Measurements from ENCODE around the gene CCDC192. TPM values are rescaled to one million over a fixed set of nuclear protein-coding genes. Genes with fewer than 3 reads are reported as not detected.
A peak's percentile ranks its signal among the peaks of the same experiment; 100 is the strongest.

CCDC192 gene
- total RNA-seq, 1 donor from 2014 or later, result not detected

DNA sequence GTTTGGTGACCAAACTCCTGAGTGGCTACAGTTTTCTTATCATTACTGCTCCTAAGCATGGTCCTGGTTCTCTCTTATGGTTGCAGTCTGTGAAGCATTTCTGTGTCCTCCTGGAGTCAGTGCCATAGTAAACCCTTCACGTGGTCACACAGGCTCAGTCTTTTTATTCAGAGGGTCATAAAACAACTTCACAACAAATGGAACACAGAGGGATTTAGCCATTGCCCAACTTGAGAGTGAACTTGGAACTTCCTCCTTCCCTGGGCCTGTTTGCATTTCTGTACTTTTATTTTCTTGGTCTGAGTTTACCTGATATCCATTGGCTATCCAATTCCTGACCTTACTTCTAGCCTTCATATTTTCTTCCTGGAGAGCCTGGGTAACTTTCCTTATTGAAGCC is 144.9 kb downstream of the CCDC192 start:
- DNase-seq, result no peak

DNA sequence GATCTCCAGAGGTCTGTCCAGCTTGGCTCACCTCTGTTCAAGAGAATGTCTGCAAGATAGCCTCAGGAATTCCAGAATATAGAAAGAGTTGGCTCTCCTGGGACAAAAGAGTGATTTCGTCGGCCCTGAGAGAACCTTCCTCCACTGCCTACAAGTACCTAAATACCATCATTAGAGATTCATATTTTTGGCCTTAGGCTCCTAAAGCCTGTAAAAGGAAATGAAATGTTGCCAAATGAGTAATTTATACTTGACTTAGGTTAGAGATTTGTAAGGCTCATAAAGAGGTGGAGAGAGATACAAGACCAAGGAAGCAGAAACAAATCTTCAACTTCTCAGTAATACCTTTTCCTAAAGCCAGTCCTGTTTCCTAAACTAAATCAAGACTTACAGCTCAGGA is 146.2 kb downstream of the CCDC192 start:
- DNase-seq, result no peak

DNA sequence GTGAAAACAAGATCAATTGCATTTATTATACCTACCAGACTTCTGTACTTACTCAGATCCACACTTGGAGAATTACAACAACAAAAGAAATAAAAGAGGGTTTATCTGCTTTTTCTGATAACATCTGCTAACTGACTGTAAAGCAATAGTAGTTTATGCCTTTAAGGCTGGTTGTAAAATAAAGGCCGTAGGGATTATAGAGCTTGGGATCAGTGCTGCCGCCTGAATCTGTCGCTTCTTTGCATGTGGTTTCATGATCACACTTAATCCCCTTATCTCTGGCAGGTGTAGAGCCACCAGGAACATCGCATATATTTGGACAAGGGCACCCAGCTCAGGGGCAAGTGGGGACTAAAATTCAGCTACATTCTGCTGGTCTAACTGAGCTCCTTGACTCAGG is 146.7 kb downstream of the CCDC192 start:
- DNase-seq, result no peak

DNA sequence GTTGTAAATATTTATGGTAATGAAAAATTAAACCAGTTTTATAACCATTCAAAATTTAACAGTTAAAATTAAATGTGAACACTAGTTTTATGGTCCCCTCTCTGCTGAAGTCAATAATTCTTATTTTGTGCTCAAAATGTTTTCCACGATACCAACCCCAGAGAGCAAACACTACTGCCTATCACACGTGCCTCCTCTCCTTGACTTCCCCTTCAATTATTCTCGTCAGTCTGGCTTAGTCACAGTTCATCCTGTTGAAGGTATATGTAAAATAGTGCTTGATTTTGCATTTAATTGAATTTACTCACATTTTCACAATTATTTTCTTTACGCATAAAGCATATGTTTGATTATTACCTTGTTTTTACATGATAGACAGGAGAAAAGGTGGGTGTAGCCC is 148.8 kb downstream of the CCDC192 start:
- no peak for DNase-seq

DNA sequence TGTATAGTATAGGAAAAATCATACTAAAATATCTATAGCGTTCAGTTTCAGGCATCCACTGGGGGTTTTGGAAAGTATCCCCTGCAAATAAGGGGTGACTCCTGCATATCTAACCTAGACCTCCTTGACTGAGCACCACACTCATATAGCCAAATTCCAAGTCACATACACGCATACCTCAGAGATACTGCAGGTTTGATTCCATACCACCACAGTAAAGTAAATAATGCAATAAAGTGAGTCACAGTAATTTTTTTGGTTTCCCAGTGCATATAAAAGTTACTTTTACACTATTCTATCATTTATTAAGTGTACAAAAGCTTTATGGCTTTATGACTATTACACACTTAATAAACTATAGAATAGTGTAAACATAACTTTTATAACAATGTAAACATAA is 151.3 kb downstream of the CCDC192 start:
- DNase-seq, result no peak

DNA sequence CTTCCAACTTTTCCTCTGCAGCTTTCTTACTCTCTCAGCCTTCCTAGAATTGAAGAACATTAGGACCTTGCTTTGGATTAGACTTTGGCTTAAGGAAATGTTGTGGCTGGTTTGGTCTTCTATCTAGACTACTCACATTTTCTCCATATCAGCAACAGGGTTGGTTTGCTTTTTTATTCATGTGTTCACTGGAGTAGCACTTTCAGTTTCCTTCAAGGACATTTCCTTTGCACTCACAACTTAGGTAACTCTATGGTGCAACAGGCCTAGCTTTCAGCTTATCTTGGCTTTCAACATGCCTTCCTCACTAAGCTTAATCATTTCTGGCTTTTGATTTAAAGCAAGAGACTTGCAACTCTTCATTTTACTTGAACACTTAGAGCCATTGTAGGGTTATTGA is 153.1 kb downstream of the CCDC192 start:
- no peak for DNase-seq

DNA sequence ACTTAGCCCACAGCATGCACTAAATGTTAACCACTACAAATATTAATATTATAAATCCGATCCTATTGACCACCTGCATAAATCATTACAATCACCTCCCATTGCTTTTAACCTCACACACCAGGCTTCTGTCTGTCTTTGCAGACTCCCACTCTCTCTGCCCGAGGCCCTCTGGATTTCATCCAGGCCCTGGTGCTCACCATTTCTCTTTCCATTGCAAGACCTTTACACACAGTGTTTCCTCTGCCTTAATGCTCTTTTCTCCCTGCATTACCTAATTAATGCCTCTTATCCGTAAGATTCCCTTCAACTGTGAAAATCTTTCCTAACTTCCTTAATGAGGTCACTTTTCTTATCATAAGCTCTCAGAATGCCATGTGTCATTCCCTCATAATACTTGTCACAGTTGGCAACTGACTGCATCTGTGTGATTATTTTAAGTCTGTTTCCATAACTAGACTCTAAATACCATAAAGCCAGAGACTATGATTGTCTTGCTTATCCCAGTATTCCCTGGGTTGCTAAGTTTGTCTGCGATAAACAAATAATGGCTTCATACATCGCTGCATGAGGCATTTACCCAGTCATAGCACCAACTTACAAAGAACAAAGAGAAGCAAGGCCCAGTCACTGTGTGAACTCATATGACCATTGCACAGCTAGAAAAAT is 155.1 kb downstream of the CCDC192 start:
- peak; percentile 69 for DNase-seq

DNA sequence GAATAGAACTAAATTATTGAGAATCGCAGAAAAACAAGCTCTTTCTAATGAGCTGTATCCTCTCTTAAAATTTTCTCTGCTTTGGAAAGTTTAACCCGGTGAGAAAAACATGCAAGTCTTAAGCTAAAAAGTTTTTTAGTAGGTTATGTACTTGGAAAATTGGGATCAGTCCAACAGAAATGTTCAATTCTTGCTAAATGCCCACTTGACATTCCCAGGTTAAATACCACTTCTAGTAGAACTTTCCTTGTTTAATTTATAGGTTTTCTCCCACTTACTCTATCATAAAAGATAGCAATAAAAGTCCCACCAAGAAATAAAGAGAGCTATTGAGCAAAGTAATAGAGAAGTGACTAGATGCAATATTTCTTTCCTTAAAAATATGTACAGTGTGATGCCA is 157.1 kb downstream of the CCDC192 start:
- DNase-seq, result no peak

DNA sequence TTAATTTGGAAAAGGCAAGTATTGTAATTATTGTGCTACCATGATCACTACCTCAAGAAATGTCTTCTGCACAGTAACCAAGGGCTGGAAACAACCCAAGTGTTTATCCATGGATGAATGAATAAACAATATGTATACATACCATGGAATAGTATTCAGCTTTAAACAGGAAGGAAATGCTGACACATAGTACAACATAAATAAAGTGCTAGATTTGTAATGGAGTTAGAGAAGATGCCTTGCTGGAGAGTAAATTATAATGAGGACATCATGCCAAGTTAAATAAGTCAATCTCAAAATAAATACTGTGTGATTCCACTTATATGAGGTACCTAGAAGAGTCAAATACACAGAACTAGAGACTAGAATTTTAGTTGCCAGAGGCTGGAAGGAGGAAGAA is 160.0 kb downstream of the CCDC192 start:
- peak; percentile 64 for DNase-seq

DNA sequence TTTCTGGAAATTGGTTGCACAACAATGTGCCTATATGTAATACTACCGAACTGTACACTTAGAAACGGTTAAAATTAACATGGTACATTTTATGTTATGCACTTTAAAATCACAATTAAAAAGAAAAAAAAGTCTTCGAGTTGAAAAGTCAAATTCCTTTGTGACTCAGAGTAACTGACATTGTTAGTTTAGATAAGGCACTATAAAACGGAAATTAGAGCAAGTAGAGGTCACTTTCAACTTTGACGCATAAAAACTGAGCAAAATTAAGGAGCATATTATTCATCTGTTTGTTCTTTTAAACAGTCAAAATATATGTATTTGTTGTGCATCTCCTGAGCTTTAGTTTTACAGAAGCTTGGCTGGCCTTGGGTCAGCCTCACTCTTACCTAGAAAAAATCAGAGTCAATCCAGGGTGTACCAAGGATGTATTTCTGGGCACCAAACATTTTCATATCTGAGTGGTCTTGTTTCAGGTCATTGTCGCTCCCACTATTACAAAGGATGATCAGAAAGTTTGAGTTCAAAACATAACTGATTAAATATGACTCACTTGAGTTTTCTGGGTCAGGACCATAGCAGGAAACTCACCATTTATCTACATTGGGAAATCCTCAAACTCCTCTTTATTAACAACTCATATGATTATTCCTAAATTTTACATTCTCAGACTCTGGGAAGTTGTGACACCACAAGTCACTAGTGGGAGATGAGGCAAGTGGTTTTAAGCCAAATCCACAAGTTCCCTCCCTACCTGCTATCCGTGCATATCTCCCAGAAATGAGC is 160.6 kb downstream of the CCDC192 start:
- DNase-seq, result peak; percentile 71

DNA sequence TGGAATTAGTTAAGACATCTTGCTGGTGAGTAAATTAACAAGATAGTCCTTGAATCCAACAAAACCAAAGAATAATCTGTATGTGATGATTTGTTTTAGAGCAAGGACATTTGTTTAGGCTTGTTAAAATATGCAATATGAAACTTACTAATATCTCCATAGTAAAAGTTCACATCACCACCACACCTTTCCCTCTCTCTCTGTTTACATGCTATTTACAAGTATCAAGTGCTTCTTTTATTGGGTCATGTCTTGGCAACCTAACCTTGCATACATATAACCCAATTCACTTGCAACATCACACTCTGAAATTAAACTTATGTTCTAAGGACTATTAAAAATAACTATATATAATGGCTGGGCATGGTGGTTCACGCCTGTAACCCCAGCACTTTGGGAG is 161.3 kb downstream of the CCDC192 start:
- no peak for DNase-seq

DNA sequence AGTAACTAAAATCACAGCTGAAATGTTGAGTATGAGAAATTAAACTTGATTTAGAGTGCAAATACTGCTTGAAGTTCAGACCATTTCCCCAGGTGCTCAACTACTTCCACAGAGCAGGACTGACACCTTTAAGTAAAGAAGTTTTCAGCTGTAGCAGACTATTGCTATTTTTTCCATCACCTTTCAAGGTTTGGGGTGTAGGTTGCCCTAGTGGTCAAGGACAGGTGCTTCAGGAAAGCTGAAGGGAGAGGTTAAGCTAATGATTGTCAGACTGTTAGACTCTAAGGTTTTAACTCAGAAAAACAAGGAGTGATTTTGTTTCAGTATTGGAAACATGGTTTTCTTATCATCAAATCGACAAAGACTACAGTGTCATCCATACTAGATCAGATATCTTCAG is 162.1 kb downstream of the CCDC192 start:
- no peak for DNase-seq

DNA sequence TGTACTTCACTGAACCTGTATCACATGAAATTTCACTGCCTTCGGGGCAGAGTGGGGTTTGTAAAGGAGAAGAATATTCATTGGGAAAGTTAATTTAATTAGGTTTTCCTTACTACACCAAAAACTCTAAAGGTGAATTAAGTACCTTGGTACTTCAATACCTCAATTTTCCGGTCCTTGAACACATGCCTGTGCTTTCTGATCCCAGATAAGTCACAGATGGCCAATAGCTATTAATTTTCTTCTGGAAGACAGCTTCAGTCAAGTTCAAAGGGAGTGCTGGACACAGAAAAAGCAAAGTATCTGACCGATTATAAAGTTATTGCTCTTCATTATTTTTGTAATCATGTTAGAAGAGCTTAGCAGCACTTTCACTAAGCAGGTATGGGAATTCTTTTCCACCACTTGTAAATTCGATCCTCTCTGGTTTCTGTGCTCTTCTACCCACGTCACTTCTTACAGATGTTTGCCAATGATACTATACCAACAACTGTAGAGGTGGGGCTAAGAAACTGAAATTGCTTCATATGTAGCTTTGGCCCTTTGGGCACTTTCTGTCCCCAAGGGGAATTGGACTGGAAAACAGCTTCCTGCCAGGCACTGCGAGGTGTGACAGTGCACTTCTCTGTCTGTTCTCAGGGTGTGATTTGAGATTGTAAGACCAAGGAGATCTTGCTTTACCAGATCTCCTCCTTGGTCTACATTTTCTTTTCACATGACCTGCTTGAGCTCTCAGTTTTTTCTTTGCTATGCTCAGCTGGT is 164.0 kb downstream of the CCDC192 start:
- DNase-seq, result no peak

DNA sequence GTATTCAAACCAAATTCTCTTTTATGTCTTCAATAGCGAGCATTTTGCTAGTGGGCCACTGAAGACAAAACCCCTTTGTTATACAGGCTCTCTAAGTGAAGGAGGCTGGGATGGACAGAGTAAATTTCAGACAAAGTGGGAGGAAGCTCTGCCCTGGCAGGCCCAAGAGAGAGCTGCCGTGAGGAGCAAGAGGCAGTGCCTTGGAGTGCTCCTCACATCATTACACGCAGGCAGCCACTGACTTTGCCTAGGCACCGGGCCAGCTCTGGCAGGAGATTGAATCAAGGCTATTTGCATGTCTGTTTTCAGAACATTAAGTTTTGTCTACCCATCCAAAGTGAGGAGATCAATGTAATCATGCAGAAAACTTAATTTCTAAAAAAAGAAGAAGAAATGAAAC is 167.7 kb downstream of the CCDC192 start:
- peak; percentile 76 for DNase-seq

DNA sequence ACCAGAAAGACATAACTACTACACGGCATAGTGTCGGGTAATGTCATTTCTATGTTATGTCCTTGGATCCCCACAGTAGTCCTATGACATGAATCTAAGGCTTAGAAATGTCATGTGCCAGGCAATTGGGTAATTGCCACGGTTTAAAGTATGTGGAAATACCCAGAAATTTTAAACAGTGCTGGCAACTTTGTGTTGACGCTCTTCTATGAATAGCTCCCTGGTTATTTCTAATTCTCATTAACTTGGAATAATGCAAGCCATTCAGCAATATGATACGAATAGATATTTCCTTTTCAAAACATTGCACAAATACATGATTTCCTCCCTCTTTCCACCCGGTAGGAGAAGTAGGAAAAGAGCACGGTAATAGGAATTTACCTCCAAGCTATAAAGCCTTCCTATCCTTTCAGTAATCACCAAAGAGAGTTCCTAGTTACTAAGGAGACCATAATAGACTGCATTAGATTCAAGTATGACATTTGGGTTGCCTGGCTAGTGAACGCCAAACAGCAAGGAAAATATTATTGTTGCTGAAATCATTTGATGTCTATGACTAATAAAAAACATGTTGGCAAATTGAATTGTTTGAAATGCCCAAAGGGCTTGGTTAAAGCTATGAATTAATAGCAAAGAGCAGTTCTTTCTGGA is 168.4 kb downstream of the CCDC192 start:
- peak; percentile 93 for DNase-seq

DNA sequence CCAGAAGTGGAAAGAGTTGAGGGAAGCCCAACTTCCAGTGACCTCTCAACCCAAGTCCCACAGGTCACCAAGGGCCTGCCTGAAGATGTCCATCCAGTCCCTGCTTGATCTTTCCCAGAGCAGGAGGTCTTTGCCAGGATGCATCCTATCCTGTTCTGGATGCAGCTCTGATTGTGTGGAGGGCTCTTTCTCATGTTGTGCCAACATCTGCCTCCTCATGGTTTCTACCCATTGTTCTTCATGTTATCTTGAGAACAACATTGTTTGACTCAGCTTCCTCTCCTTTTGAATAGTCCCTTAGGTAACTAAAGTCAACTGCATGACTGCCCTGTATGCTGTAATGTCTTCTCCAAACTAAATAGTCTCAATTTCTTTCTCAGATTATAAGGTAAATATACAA is 169.3 kb downstream of the CCDC192 start:
- DNase-seq, result peak; percentile 98

DNA sequence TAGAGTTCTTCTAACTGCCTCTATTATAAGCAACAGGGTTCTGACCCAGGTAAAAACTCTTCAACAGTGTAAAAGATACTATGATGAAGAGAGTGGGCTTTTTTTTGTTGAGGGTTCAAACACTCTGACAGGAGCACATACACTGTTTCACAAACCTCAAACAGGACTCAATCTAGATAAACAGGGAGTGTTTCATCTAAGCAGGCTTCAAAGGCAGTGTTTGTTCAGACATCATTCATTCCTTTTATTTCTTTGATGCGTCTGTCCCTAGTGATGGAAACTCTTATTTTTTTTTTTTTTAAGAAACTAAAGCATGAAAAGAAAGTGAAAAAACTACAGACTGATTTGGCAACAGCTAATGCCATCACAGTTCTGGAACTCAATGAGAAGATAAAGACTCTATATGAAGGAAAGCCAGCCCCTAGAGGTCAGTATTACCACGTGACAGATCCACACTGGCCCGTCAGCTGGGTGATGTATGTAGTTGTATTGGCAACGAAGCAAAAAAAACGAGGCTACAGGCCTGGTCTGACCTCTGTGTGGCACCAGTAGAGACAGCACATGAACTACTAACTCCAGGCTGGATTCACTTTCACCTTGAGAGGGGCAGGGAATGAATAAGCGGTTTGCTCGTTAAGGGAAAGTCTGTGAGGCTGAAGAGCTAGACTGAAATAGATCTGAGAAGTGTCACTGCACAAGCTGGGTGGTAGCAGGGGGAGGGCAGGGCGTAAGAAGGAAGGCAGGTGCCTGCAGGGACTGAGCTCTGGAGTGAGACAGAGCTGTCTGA is 172.2 kb downstream of the CCDC192 start:
- DNase-seq, result peak; percentile 85

DNA sequence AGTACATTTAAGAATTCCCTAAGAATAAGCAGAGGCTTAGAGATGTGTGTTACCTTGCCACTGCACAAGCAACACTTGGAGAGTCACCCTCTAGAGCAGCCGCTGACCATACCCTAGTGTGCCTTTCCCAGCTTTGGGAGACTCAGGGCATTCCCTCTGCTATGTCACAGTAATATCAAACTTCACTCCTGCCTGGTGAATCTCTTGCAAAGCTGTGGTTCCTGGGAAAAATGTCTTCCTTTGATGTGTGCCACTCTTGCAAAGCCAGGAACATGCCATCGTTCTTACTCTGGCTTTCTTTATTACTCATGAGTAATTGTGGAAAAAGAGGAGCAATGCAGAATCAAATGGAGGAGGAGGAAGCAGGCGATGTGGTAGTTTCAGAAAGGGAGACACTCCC is 173.2 kb downstream of the CCDC192 start:
- no peak for DNase-seq

DNA sequence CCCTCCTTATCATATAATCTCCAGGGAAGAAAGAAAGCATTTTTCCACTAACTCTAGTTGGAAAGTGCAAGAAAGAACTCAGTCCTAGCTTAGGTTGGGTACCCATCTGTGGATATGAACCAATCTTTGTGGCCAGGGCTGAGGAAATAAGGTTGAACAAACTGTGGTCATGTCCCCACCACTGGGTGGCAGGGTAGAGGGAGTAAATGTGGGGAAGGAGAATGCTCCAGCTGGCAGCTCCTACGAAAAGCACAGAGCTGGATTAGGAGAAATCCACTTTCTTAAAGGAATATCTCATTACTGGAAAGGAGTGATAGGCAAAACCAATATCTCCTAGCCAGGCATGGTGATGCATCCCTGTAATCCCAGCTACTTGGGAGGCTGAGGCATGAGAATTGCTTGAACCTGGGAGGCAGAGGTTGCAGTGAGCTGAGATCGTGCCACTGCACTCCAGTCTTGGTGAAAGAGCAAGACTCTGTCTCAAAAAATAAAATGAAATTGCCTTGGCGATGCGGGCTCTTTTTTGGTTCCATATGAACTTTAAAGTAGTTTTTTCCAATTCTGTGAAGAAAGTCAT is 175.1 kb downstream of the CCDC192 start:
- peak; percentile 85 for DNase-seq

DNA sequence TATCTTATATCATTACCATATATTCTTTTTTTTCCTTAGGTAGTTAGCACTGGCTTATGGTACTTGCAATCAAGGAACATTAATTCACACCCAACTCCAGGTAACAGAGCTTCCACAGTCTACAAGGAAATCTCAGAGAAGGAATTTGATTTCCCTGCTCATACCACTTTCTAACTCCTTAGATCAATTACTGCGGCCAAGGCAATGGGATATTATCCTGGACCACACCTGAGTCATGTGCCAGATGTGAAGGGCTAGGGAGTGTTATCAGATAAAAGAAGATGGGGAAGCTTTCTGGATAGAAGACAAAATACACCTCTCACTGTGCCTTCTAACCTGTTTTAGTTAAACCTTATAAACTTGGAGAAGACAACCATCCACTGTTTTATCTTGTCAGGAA is 181.2 kb downstream of the CCDC192 start:
- DNase-seq, result no peak

DNA sequence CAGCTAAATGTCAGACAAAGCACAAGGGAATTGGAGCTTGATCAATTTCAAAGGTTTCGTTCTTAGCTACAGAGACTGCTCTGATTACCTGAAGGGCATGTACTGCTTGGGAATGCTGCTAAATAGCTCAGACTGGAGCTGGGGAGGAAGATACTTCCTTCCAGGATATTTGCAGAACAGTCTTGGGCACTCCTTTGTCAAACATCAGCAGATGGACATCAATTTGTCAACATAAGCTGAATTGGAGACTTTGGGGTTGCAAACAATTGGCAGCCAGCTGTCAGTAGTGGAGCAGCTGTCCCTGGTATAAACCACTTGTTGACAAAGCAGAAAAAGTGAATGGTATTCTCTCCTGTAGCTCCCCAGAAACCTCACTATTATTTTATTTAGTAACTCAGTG is 182.0 kb downstream of the CCDC192 start:
- peak; percentile 32 for DNase-seq

DNA sequence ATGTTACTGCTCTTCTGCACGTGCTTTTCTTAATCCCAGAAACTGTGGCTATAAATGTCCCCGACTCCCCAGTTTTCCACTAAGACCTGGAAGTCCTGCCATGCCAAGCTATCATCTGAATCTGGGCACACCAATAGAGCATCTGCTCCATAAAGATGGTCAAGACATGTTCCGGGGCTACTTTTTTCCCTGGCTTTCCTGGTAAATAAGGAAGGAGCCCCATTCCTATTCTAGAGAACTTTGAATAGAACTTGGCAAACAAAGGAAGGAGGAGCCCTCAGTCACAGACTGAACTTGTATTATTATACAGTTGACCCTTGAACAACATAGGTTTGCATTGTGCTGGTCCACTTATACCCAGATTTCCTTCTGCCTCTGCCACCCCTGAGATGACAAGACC is 182.9 kb downstream of the CCDC192 start:
- DNase-seq, result no peak
